Measurements from ENCODE around the gene CRABP1. TPM values are rescaled to one million over a fixed set of nuclear protein-coding genes. Genes with fewer than 3 reads are reported as not detected.

Gene CRABP1
- total RNA-seq, 4 donors from 2014 or later, result not detected

DNA sequence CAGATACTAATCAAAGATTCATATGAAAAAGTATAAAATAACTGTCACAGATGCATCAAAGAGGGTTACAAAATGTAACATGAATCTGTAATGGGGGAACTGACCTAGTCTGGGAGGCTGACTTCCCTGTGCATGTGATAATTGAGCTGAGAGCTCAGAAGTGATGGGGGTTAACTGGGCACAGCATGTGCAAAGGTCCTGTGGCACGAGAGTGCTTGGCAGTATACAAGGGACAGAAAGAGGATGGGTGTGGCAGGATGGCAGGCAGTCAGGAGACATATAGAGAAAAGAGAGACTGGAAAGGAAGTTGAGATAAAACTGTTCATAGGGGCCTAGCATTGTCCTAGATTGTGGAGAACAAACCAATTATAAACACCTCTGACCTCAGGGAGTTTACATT is 50.1 kb downstream of the CRABP1 start:
- TF ChIP-seq POLR2A (IDR thresholded peaks at IDR 0.05), result no peak
- TF ChIP-seq, protein P1, sequence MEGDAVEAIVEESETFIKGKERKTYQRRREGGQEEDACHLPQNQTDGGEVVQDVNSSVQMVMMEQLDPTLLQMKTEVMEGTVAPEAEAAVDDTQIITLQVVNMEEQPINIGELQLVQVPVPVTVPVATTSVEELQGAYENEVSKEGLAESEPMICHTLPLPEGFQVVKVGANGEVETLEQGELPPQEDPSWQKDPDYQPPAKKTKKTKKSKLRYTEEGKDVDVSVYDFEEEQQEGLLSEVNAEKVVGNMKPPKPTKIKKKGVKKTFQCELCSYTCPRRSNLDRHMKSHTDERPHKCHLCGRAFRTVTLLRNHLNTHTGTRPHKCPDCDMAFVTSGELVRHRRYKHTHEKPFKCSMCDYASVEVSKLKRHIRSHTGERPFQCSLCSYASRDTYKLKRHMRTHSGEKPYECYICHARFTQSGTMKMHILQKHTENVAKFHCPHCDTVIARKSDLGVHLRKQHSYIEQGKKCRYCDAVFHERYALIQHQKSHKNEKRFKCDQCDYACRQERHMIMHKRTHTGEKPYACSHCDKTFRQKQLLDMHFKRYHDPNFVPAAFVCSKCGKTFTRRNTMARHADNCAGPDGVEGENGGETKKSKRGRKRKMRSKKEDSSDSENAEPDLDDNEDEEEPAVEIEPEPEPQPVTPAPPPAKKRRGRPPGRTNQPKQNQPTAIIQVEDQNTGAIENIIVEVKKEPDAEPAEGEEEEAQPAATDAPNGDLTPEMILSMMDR (IDR thresholded peaks at IDR 0.05 in 4 of 5, conservative IDR thresholded peaks at IDR 0.05 in 1 of 5), result no peak
- Histone ChIP-seq H3K27me3 (peaks cover 0 to 18% (median 3%) of the 10 kb centered on the region in 3 donors), H3K4me1 (no peaks in the 10 kb centered on the region), H3K27ac (no peak overlapping the region), H3K36me3 (no peaks in the 10 kb centered on the region), H3K9me3 (no peaks in the 10 kb centered on the region), H3K4me3 (no peak overlapping the region)
- no peak for ATAC-seq
- DNase-seq, result no peak
- in situ Hi-C loops (cut with MboI; ENCODE audit: low sequenced_read_pairs in 4 of 4) (no loop called here), intact Hi-C loops (cut with DNase I; ENCODE audit: low total_unique reads) (no loop called here)

DNA sequence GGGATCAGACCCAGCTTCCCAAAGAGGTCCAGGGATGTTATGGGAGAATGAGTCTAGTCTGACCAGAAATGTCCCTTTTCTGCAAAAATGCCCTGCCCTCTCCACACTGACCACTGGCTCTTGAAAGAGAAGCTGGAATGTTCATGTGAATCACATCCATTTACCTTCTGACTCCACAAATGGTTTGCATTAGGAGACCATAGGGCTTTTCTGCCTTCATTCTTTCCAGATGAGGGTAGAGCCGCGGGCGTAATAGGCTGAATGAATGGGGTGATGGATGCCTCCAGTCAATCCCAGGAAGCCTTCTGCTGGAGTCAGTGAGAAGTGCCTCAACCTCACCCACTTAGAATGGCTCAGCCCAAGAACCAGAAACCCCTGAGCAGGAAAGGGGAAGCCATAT is 50.7 kb downstream of the CRABP1 start:
- in situ Hi-C loops (cut with MboI; ENCODE audit: low sequenced_read_pairs in 4 of 4), result no loop called here
- intact Hi-C loops (cut with DNase I; ENCODE audit: low total_unique reads), result no loop called here

DNA sequence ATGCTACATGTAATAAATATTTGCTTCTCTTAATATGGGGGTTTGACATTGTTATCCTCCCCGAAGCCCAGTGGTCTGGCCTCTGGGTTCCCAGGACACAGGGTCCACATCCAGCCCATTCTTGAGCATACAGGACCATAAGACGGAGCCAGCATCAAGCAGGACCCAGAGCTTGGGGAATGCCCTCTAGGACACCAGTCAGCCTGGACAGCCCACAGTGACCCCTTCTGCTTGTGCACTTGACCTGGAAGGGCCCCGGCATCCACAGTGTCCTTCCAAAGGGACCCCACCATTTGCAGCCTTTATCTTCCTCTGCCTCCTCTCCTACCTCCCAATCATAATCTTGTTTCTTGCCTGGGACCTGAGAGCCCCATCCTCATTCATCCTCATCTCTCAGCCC is 51.6 kb downstream of the CRABP1 start:
- intact Hi-C loops (cut with DNase I; ENCODE audit: low total_unique reads), result no loop called here
- ATAC-seq, result no peak
- in situ Hi-C loops (cut with MboI; ENCODE audit: low sequenced_read_pairs in 4 of 4), result no loop called here
- Histone ChIP-seq H3K9me3 (no peaks in the 10 kb centered on the region), H3K27ac (no peak overlapping the region), H3K4me1 (no peaks in the 10 kb centered on the region), H3K27me3 (peaks cover 0 to 11% (median 3%) of the 10 kb centered on the region in 3 donors), H3K4me3 (no peak overlapping the region), H3K36me3 (no peaks in the 10 kb centered on the region)
- TF ChIP-seq, protein P1 (IDR thresholded peaks at IDR 0.05 in 4 of 5, conservative IDR thresholded peaks at IDR 0.05 in 1 of 5), result no peak
- no peak for TF ChIP-seq POLR2A (IDR thresholded peaks at IDR 0.05)
- no peak for DNase-seq

More for the DNA sequence above, 50.7 kb downstream of the CRABP1 start:
- H3K36me3 ChIP-seq, result no peaks in the 10 kb centered on the region
- H3K4me1 ChIP-seq, result no peaks in the 10 kb centered on the region
- H3K27ac ChIP-seq, result no peak overlapping the region
- H3K4me3 ChIP-seq, result no peak overlapping the region
- H3K9me3 ChIP-seq, result no peaks in the 10 kb centered on the region
- peaks cover 0 to 18% (median 3%) of the 10 kb centered on the region in 3 donors for H3K27me3 ChIP-seq
- ATAC-seq (no peak), DNase-seq (no peak)
- TF ChIP-seq, protein P1 (IDR thresholded peaks at IDR 0.05 in 4 of 5, conservative IDR thresholded peaks at IDR 0.05 in 1 of 5), result no peak
- no peak for TF ChIP-seq POLR2A (IDR thresholded peaks at IDR 0.05)

DNA sequence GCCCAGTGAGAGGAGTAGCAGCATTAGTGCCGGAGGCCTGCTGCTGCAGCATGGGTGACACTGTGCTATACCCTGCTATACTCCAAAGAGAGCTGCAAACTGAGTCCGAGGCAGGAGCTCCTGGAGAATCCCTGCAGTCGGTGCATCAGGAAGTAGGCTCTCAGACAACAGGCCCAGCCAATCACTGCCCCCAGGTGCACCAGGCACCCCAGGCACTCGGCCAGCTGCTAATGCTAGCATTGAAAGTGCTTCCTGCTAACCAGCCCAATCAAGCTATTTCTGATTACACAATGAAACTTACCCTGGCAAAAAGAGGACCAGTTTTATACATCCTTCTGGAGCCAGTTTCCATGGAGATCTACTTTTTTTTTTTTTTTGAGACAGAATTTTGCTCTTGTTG is 52.3 kb downstream of the CRABP1 start:
- peaks cover 0 to 7% (median 0%) of the 10 kb centered on the region in 3 donors for H3K27me3 ChIP-seq
- intact Hi-C loops (cut with DNase I; ENCODE audit: low total_unique reads), result no loop called here
- no peak overlapping the region for H3K4me3 ChIP-seq
- TF ChIP-seq, protein P1 (IDR thresholded peaks at IDR 0.05 in 4 of 5, conservative IDR thresholded peaks at IDR 0.05 in 1 of 5), result no peak
- TF ChIP-seq POLR2A (IDR thresholded peaks at IDR 0.05), result no peak
- DNase-seq (no peak), ATAC-seq (no peak)
- no peaks in the 10 kb centered on the region for H3K36me3 ChIP-seq
- H3K9me3 ChIP-seq, result no peaks in the 10 kb centered on the region
- in situ Hi-C loops (cut with MboI; ENCODE audit: low sequenced_read_pairs in 4 of 4), result no loop called here
- H3K27ac ChIP-seq, result no peak overlapping the region
- no peaks in the 10 kb centered on the region for H3K4me1 ChIP-seq

DNA sequence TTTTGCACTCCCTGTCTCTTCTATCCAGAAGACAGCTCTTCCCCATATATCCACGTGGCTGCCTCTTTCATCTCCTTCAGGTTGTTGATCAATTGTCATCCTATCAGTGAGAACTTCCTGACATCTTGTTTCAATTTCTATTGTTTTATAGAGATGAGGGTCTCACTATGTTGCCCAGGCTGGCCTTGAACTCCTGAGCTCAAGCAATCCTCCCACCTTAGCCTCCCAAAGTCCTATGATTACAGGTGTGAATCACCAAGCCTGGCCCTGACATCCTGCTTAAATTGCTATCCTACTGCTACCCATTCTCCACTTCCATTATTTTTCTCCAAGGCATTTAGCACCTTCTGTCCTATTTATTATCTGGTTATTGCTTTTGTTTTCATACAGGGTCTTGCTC is 53.0 kb downstream of the CRABP1 start:
- in situ Hi-C loops (cut with MboI; ENCODE audit: low sequenced_read_pairs in 4 of 4), result no loop called here
- TF ChIP-seq, protein P1 (IDR thresholded peaks at IDR 0.05 in 4 of 5, conservative IDR thresholded peaks at IDR 0.05 in 1 of 5), result no peak
- TF ChIP-seq POLR2A (IDR thresholded peaks at IDR 0.05), result no peak
- no peaks in the 10 kb centered on the region for H3K4me1 ChIP-seq
- H3K4me3 ChIP-seq, result no peak overlapping the region
- H3K9me3 ChIP-seq, result no peaks in the 10 kb centered on the region
- no peaks in the 10 kb centered on the region for H3K36me3 ChIP-seq
- intact Hi-C loops (cut with DNase I; ENCODE audit: low total_unique reads), result no loop called here
- H3K27me3 ChIP-seq, result no peaks in the 10 kb centered on the region
- ATAC-seq (no peak), DNase-seq (no peak)
- no peak overlapping the region for H3K27ac ChIP-seq

Measured in gastrocnemius medialis (tissue), 4 donors.